SU-DHL-6 (cell line): ENCODE data around the gene NR2F6.

Source experiments
- H2AFZ ChIP-seq: fragments of 200-600 bp; sonication (generic); 2 replicates; pipeline ENCODE4 v1.6.1; 2014; ENCODE audit warnings: low read depth, mild to moderate bottlenecking, moderate library complexity, mixed read lengths, antibody characterized with exemption, low read length; ENCODE audit not compliant: severe bottlenecking
- H3F3A ChIP-seq: fragments of 200-600 bp; shearing (Covaris generic); 2 replicates; pipeline ENCODE4 v1.6.0; 2016; ENCODE audit warnings: antibody characterized with exemption, mild to moderate bottlenecking; ENCODE audit not compliant: insufficient read depth
- H3K27ac ChIP-seq: fragments of 200-600 bp; sonication (generic); 2 replicates; pipeline ENCODE4 v1.5.1; 2016; ENCODE audit warnings: low read depth, mild to moderate bottlenecking, low read length, moderate library complexity, mixed read lengths
- H3K27me3 ChIP-seq: fragments of 200-600 bp; sonication (generic), shearing (Covaris generic); 2 replicates; pipeline ENCODE4 v1.6.0; 2014; ENCODE audit warnings: mild to moderate bottlenecking, low read length
- H3K36me3 ChIP-seq: fragments of 200-600 bp; sonication (generic); 2 replicates; pipeline ENCODE4 v1.6.1; 2014; ENCODE audit warnings: mild to moderate bottlenecking, low read length, mixed read lengths
- H3K4me2 ChIP-seq: fragments of 300-600, 200-600 bp; shearing (Covaris generic), sonication (generic); 2 replicates; pipeline ENCODE4 v1.6.0; 2014; ENCODE audit warnings: low read length, low read depth, mild to moderate bottlenecking; ENCODE audit not compliant: poor library complexity, severe bottlenecking
- H3K4me3 ChIP-seq: fragments of 200-600 bp; sonication (generic); 2 replicates; pipeline ENCODE4 v1.5.1; 2014; ENCODE audit warnings: antibody characterized with exemption, low read length, mild to moderate bottlenecking, mixed read lengths; ENCODE audit not compliant: insufficient read depth, poor library complexity, severe bottlenecking
- H3K79me2 ChIP-seq: fragments of 200-600 bp; sonication (generic); 2 replicates; pipeline ENCODE4 v1.6.1; 2014; ENCODE audit warnings: mild to moderate bottlenecking, low read length, moderate library complexity; ENCODE audit not compliant: insufficient read depth
- H3K9ac ChIP-seq: fragments of 200-600 bp; sonication (generic); 2 replicates; pipeline ENCODE4 v1.7.0; 2014; ENCODE audit warnings: mild to moderate bottlenecking, low read length
- H3K9me2 ChIP-seq: fragments of 200-600 bp; sonication (generic); replicated peaks from 2 replicates; pipeline ENCODE4 v1.6.1; 2014; ENCODE audit warnings: low read length; ENCODE audit not compliant: insufficient read depth
- H3K9me3 ChIP-seq: fragments of 200-600 bp; sonication (generic); 2 replicates; pipeline ENCODE4 v1.6.1; 2014; ENCODE audit warnings: low read length, mixed read lengths; ENCODE audit not compliant: insufficient read depth
- H4K20me1 ChIP-seq: fragments of 200-600 bp; sonication (generic); 2 replicates; pipeline ENCODE4 v1.6.1; 2014; ENCODE audit warnings: low read depth, mild to moderate bottlenecking, antibody characterized with exemption, low read length, moderate library complexity, mixed read lengths
- CTCF ChIP-seq: fragments of 200-600 bp; sonication (generic); IDR thresholded peaks from one replicate; pipeline ENCODE4 v1.5.1; 2017; ENCODE audit warnings: antibody characterized with exemption, mild to moderate bottlenecking, low read length, moderate library complexity; ENCODE audit not compliant: insufficient read depth, poor library complexity, severe bottlenecking
- EZH2phosphoT487 ChIP-seq: fragments of 200-600 bp; sonication (generic), shearing (Covaris generic); conservative IDR thresholded peaks from 2 replicates; pipeline ENCODE4 v1.6.1; 2018; ENCODE audit warnings: mild to moderate bottlenecking, antibody characterized with exemption, low read length, moderate library complexity, mixed read lengths

NR2F6 gene

GRCh38 chr19:17185590-17185989 is 60.1 kb downstream of the NR2F6 start:
- no peak overlapping the region for H3K4me2 ChIP-seq
- no peaks in the 10 kb centered on the region for H3K9me3 ChIP-seq
- H3K9me2 ChIP-seq: no peaks in the 10 kb centered on the region
- peaks cover 9% of the 10 kb centered on the region; the same call in 1 of the 2 replicates for H3F3A ChIP-seq
- TF ChIP-seq EZH2phosphoT487 (no peak), CTCF (no peak)
- H3K36me3 ChIP-seq: no peaks in the 10 kb centered on the region
- no peaks in the 10 kb centered on the region for H3K27me3 ChIP-seq
- H2AFZ ChIP-seq: no peak overlapping the region
- no peak overlapping the region for H3K4me3 ChIP-seq
- no peak overlapping the region for H3K27ac ChIP-seq
- no peaks in the 10 kb centered on the region for H3K79me2 ChIP-seq
- H3K9ac ChIP-seq: no peak overlapping the region
- no peaks in the 10 kb centered on the region for H4K20me1 ChIP-seq

GRCh38 chr19:17184371-17184841 is 61.3 kb downstream of the NR2F6 start:
- H3K27me3 ChIP-seq: no peaks in the 10 kb centered on the region
- H3K4me2 ChIP-seq: no peak overlapping the region
- H3K27ac ChIP-seq: peak overlapping the region; percentile 48
- no peaks in the 10 kb centered on the region for H3K9me3 ChIP-seq
- H3K9ac ChIP-seq: no peak overlapping the region
- H3K79me2 ChIP-seq: no peaks in the 10 kb centered on the region
- peaks cover 8% of the 10 kb centered on the region; the same call in 1 of the 2 replicates for H3F3A ChIP-seq
- no peaks in the 10 kb centered on the region for H3K36me3 ChIP-seq
- H4K20me1 ChIP-seq: no peaks in the 10 kb centered on the region
- no peak for TF ChIP-seq EZH2phosphoT487
- TF ChIP-seq CTCF: no peak
- no peak overlapping the region for H3K4me3 ChIP-seq
- H3K9me2 ChIP-seq: no peaks in the 10 kb centered on the region
- no peak overlapping the region for H2AFZ ChIP-seq

- no peaks in the 10 kb centered on the region for H3K9me2 ChIP-seq
- no peaks in the 10 kb centered on the region for H3K79me2 ChIP-seq
- peak overlapping the region; percentile 10 for H3K4me2 ChIP-seq
- H3K36me3 ChIP-seq: no peaks in the 10 kb centered on the region
- H3K27ac ChIP-seq: peak overlapping the region; percentile 48
- no peaks in the 10 kb centered on the region for H4K20me1 ChIP-seq
- TF ChIP-seq CTCF: no peak
- no peak for TF ChIP-seq EZH2phosphoT487
- no peak overlapping the region for H3K4me3 ChIP-seq
- H3K27me3 ChIP-seq: no peaks in the 10 kb centered on the region
- peaks cover 3% of the 10 kb centered on the region; the same call in 1 of the 2 replicates for H3F3A ChIP-seq
- H2AFZ ChIP-seq: no peak overlapping the region
- peak overlapping the region; percentile 18; the same call in 1 of the 2 replicates for H3K9ac ChIP-seq
- no peaks in the 10 kb centered on the region for H3K9me3 ChIP-seq
Observed at GRCh38 chr19:17183858-17184321, 61.8 kb downstream of the NR2F6 start.
